ENCODE results near the gene PLCG1.

Gene PLCG1

DNA sequence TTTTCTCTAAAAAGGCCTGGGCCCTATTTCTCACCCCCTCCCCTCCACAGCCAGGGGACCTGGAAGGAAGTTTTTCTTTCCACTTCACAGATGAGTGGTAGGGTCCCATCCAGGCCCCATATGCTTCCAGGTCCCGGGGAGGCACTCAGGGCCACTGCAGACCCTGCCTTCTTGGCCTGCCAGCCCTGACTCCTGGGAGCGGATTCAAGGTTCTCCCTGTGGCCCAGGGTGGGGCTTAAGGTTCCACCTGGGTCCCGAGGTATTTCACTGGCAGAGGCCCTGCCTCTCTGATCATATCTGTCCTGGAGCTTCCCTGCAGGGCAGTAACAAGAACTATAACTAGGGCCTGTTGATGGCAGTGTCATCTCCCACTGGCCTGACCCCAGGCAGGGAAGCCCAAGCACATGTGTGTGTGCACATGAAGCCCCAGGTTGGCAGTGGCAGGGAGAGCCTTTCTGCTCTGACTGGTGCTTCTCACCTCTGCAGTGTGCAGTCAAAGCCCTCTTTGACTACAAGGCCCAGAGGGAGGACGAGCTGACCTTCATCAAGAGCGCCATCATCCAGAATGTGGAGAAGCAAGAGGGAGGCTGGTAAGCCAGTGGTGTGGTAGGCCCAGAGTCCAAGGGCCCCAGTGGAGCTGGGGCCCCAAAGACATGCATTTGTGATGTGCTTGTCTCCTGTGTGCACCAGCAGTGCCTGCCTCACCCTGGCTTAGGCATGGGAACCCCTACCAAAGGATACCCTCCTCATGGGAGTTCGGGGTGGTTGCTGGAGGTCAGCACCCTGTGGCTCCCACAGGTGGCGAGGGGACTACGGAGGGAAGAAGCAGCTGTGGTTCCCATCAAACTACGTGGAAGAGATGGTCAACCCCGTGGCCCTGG is 31.2 kb downstream of the PLCG1 start:
- no peak for DNase-seq

DNA sequence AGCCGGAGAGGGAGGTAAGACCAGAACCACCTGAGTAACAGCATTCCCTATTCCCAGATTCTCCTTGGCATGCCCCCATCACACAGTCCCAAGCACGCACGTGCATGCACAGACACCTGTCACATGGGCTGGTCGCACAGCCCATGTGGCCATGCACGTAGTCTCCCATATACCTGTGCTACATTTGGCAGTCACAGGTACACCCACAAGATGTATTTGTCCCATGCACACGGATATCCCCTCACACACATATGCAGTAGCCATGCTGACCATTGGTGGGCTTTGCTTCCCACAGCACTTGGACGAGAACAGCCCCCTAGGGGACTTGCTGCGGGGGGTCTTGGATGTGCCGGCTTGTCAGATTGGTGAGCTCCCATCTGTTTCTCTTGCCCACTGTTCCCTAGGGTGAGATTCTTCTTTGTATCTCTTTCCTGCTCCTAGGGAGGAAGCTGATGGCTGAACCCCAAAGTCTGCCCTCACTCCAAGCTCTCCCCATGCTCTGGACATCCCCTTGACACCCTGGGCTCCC is 31.9 kb downstream of the PLCG1 start:
- no peak for DNase-seq

DNA sequence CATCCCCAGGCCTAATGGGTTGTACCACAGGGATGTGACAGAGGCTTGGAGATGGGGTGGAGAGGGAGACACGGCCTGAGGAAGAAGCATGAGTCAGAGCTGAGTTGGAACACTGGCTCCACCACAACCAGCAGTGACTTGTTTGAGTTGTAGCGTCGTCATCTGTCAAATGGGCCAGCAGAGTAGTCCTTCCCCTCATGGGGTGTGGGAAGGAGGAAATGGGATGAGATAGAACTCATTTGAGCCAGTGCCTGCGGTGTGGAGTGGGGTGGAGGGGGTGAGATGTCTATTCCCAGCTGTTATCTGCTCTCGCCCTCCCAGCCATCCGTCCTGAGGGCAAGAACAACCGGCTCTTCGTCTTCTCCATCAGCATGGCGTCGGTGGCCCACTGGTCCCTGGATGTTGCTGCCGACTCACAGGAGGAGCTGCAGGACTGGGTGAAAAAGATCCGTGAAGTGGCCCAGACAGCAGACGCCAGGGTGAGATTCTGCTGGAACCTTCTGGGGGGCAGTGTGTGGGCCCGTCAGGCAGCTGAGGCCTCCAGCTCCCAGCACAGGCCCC is 32.5 kb downstream of the PLCG1 start:
- DNase-seq, result no peak

DNA sequence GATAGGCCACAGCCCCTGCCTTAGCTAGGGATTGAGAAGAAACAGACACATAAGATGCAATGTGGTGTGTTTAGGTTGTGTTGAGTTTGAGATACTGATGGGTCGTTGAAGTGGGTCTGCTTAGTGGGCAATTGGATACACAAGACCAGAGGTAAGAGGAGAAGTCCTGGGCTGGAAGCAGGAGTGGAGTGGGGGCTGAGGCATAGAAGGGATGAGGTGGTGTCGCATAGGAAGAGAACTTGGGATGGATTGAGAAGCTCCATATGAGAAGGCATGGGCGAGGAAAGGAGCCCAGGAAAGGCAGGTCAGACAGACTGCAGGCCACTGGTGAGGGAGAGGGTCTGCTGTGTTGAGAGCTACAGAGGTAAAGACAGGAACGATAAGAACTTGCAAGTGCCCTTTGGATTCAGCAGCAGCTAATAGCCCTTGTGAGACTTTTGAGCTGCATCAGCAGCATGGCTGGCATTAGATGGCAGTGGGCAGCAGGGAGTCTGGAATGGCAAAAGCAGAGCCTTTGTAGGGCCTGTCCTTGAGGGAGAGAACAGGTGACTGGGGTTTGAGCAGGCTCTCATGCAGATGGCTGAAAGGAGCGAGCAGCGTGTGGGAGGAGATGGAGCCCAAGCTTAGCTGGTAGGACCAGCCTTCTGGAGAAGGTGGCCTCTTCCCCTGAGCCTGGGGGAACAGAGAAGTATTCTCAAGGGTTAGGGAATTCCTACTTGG is 33.2 kb downstream of the PLCG1 start:
- DNase-seq, result no peak

DNA sequence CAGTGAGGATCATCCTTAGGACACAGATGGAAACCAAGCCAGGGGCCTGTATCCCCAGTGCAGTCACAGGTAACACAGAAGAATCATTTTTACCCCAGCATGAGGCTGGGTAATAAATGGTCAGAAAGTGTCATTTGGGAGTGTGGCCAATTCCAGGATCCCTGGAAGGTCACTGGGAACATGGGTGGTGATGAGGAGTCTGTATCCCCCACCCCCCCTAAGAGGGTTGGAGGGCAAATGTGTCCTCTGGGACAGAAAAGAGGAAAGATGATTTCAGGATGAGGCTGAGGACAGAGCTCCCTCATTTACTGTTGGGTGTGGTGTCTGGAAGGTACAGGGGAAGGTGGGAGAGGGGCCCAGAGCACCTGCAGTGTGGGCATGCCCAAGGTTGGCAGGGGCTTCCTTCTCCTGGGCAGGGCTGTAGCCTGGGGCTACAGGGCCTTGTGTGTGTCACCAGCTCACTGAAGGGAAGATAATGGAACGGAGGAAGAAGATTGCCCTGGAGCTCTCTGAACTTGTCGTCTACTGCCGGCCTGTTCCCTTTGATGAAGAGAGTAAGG is 34.5 kb downstream of the PLCG1 start:
- DNase-seq, result no peak

DNA sequence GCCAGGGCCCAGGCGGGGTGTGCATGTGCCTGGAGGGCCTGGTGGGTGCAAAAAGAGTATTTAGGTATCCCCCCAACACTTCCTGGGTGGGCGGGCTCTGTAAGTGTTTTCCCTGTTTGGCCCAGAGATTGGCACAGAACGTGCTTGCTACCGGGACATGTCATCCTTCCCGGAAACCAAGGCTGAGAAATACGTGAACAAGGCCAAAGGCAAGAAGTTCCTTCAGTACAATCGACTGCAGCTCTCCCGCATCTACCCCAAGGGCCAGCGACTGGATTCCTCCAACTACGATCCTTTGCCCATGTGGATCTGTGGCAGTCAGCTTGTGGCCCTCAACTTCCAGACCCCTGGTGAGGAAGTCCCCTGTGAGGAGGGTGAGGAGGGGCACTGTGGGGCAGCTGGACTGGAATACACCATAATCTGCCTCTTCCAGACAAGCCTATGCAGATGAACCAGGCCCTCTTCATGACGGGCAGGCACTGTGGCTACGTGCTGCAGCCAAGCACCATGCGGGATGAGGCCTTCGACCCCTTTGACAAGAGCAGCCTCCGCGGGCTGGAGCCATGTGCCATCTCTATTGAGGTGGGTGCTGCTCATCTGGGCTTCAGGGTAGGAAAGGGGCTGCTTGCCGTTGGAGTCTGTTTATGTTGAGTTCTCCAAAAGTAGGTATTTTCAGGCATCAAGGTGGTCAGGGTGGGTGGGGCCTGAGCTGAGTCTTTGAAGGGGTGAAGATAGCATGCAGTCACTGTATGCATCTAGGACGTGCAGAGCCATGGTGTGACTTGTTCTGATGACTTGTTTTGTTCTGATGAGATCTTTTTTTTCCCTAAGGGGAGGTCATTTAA is 35.2 kb downstream of the PLCG1 start:
- no peak for DNase-seq

DNA sequence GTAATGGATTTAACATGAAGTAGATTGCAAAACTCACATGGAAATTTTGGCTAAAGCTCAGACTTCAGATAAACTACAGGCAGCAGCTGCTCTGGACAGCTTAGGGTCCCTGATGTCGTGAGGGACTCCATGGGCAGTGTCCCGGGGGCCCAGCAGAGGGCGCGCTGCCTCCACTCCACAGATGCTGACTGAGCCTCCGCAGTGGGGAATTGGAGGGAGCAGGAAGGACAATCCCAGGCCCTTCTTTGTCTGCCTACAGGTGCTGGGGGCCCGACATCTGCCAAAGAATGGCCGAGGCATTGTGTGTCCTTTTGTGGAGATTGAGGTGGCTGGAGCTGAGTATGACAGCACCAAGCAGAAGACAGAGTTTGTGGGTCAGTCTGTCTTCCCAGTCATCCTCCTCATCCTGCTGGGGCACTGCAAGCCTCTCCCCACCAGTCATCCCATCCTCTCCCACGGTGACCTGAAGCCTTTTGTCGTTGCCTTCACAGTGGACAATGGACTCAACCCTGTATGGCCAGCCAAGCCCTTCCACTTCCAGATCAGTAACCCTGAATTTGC is 35.9 kb downstream of the PLCG1 start:
- peak; percentile 34 to 79 for DNase-seq

DNA sequence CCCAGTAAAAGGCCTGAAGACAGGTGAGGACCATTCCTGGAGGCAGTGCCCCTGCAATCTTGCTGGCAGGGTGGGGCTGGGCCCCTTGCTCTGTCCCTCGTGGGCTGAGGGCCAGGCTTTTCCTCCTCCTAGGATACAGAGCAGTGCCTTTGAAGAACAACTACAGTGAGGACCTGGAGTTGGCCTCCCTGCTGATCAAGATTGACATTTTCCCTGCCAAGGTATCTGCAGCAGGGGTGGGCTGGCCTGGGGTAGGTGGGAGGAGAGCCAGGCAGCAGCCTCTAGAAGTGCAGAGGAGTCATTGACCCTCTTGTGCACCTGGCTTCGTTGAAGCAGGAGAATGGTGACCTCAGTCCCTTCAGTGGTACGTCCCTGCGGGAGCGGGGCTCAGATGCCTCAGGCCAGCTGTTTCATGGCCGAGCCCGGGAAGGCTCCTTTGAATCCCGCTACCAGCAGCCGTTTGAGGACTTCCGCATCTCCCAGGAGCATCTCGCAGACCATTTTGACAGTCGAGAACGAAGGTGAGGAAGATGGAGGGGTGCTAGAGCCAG is 36.5 kb downstream of the PLCG1 start:
- DNase-seq, result no peak

DNA sequence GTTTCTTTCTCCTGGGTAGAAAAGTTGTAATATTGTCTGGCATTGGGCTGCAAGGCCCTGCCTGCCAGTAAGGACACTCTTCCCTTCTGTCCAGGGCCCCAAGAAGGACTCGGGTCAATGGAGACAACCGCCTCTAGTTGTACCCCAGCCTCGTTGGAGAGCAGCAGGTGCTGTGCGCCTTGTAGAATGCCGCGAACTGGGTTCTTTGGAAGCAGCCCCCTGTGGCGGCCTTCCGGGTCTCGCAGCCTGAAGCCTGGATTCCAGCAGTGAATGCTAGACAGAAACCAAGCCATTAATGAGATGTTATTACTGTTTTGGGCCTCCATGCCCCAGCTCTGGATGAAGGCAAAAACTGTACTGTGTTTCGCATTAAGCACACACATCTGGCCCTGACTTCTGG is 37.0 kb downstream of the PLCG1 start:
- DNase-seq, result no peak

DNA sequence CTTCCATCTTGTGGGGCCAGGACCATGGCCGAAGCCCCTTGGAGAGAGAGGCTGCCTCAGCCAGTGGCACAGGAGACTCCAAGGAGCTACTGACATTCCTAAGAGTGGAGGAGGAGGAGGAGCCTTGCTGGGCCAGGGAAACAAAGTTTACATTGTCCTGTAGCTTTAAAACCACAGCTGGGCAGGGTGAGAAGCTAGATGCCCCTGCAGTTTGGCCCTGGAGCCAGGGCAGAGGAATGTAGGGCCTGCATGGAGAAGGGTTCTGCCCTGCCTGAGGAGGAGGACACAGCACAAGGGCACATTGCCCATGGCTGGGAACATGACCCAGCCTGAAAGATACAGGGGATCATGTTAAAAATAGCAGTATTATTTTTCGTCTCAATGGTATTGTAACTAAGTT is 37.4 kb downstream of the PLCG1 start:
- no peak for DNase-seq

DNA sequence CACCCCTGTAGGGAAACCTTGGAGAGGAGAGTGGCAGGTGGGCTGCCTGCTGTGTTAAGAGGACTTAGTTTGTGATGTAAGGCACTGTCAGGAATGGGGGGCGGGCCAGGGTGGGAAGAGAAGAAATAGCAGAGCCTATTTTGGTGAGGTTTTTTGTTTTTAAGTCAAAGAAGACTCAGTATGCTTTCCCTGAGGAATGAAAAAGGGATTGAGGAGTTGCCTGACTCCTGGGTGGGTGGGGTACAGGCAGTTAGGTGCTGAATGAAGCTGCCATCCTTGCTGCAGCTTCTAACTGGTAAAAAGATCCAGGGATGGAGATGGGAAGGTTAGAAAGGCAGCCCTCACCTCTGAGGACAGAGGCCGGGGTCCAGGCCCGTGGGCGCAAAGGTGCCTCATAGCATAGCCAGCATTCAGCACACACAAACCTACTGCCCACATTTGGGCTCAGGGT is 37.9 kb downstream of the PLCG1 start:
- no peak for DNase-seq

DNA sequence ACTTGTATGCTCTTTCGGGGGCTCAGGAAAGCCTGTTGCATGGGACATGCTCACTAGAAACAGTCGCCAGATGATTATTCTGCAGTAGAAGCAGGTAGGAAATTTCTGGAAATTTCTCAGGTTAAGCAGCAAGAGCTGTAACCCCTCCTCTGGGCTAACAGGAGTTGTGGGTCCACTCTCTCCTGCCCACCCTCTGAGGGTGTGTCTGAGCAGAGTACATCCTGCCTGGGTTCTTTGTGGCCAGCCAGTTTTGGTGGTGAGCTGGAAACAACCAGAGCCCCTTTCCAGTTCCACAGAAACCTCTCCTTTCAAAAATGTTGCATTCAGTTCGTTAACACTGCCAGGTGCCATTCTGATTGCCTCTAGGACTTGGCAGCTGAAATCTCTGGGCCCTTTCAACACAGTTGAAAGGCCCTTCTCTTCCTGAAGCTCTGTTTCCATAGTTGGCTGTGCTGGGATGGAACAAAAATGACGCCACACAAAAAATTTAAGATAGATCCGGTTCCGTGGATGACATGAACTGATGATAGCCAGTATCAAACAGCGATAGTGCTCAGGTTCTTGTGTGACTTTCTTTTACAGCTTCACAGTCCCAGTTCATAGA is 38.5 kb downstream of the PLCG1 start:
- no peak for DNase-seq

DNA sequence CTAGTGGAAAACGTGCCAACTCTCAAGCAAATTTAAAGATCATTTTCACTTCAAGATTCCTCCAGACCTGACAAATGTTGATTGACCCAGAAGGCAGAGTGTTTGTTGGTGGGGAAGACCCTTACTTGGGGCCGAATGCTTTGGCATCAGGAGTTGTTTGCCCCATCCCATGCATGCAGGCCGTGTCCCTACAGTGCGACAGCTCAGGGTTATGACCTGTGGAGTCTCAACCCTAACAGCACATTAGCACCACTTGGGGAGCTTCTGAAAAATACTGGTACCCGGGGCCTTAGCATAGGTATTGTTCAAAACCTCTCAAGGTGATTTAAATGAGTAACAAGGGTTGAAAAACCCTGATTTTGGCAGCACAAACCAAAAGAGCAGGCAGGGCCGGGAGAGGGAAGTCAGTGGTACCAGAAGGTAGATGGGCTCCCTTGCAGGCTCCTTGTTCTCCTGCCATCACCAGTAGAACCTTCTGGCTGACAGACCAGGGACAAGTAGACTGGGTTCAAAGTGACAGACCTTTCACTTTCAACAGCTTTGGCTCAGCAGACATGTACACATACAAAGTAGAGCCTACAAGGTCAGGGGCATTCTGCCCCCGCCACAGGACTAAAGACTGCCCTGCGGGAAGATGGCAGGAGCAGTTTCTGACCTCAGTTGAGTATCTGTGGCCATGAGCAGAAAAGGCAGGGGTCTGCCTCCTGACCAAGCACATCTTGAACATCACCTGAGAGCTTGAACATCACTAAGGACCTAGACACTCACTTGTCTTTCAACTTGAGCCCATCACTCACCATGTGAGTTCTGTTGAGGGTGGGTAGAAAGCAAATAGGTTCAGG is 39.6 kb downstream of the PLCG1 start:
- DNase-seq, result no peak

DNA sequence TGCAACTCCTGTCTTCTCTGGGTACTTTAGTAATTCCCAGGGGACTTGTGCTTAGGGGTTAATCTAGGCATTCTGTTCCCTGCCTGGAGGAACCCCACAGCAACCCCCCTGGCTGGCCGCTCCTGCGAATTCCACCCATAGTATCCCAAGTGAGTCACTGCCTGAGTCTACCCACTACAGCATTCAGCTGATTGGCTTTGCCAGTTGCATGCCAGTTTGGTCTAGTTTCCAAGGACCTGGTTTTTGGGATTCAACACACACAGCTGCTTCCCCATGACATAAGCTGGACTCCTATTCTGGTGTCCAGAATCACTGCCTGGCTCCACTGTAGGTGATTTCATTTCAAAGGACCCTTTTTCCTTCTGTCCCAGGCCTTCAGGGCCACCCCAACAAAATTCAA is 40.3 kb downstream of the PLCG1 start:
- no peak for DNase-seq

DNA sequence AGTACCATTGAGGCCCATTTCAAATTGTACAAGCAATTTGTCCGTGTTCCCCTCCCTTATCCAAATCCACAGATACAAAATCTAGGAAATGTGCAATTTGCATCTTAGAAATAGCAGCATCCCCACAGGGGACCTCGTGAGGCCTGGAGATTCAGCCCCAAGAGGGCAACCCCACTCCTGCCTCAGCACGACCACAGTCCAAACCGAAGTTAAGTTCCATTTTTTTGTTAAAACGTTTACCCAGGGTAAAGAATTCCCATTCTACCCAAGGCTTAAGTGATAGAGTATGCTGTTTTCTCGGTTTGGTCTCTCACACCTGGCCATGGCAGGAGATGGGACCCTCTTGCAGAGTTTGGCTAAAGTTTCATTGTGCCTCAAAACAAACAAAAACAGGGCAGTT is 41.2 kb downstream of the PLCG1 start:
- no peak for DNase-seq

DNA sequence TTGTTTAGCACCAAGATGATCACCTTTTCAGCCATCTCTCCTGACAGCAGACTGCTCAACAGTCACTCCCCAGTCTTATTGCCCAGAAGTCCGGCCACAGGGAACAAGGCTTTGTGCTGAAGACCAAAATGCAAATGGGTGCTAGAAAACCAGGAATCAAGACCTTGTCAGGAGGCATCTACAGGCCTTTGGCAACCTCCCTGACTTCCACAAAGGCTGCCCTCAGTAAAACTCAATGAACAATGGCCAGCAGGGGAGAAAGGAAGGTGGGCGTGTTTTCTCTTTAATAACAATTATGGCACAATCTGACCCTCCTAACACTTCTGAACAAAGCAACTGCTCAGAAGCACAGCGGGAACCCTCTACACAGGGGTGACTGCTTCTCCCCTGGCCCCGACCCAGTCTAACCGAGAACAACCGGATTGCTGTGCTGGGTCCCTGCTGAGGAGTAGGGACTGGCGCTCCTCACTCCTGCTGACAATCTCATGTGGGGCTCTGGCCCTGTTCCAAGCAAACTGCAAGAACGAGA is 41.6 kb downstream of the PLCG1 start:
- no peak for DNase-seq

DNA sequence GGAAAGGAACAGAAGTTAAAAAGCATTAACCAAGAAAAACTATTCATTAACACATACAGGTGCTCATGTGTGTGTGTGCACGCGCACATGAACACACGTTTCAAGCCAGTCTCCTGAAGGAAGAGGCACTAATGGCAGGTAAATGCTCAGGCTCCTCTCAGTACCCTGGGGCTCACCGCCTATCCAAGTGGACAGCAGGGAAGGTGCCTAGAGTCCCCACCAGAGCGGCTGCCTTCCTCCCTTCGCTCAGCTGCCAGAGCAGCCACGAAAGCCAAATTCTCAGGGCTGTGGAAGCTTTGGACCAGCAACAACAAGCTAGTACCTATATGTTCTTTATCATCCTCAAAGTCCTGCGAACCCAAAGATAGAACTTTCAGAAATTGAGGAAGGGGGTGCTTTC is 42.6 kb downstream of the PLCG1 start:
- no peak for DNase-seq

DNA sequence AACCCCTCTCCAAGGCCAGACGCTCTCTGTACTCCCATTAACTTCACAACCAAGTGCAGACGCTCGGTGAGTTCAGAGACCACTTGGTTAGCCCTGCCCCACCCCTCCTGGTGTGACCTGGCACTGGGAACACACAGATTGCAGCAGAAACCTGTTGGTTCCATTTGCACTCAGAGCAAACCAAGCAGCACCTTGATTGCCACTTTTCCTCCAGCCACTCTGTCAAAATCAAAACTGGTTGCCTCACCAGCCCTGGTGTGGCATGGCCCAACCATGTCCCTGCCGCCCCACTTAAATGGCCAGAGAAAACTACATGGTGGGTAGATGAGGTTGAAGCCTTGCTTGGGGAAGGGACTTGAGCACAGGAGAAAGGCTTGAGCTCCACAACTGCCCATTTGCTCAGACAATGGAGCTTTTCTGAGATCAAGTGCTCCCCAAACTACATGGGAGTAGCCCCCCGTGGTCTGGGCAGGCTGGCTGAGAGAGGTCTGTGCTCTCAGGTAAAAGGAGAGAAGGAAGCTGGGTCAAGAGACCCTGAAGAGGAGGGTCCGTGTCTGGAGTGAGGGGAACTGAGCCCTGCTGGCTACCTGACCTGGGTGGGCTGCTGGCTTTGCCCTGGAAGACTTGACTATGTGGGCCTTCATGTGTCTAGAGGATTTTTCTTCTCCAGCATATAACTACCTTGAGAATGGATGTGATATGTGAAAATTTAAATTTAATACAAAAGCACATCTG is 43.4 kb downstream of the PLCG1 start:
- DNase-seq, result no peak

DNA sequence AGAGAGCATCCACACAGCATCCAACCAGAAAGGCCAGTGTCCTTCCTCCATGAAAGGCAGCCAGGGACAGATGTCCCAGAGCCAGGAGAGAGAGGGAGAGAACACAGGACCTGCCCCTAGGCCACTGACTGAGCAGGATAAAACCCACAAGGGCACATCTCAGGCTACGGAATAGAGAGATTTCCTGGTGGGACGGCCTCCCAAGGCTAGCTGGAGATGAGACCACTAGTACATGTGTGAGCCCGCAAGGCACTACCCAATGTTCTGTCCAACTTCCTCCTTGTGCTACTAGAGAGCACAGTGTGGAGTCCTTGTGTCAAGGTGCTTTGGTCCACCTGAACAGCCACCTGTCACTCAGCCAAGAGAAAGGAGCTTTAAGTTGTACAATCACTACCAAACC is 44.2 kb downstream of the PLCG1 start:
- no peak for DNase-seq

Data from inflammatory macrophage treated with lipopolysaccharide for 1 hour (primary cell).